ENCODE measurements around the gene PRKCA.

The PRKCA gene

GRCh38 chr17:66438101-66438500 lies 135.7 kb downstream of the PRKCA start:
- no peak for TF ChIP-seq TAF1 (IDR thresholded peaks at IDR 0.05; ENCODE audit: borderline replicate concordance, insufficient read depth, low read length)
- TF ChIP-seq REST (IDR thresholded peaks at IDR 0.05; ENCODE audit: insufficient read depth in 1 of 2, low read depth in 2 of 2, low read length in 2 of 2) = no peak
- TF ChIP-seq POLR2AphosphoS5 (IDR thresholded peaks at IDR 0.05; ENCODE audit: low read depth, low read length) = no peak

GRCh38 chr17:66441101-66441661 lies 138.8 kb downstream of the PRKCA start:
- TF ChIP-seq REST (IDR thresholded peaks at IDR 0.05; ENCODE audit: insufficient read depth in 1 of 2, low read depth in 2 of 2, low read length in 2 of 2) (no peak), POLR2AphosphoS5 (IDR thresholded peaks at IDR 0.05; ENCODE audit: low read depth, low read length) (no peak), SIN3A (IDR thresholded peaks at IDR 0.05; ENCODE audit: borderline replicate concordance, insufficient read depth, low read length) (no peak), TAF1 (IDR thresholded peaks at IDR 0.05; ENCODE audit: borderline replicate concordance, insufficient read depth, low read length) (no peak), FOXP2 (optimal IDR thresholded peaks at IDR 0.05; ENCODE audit: borderline replicate concordance, extremely low read depth, extremely low read length, insufficient read depth) (no peak)

GRCh38 chr17:66443166-66443565 lies 140.8 kb downstream of the PRKCA start:
- no peak for TF ChIP-seq FOXP2 (optimal IDR thresholded peaks at IDR 0.05; ENCODE audit: borderline replicate concordance, extremely low read depth, extremely low read length, insufficient read depth)
- no peak for TF ChIP-seq SIN3A (IDR thresholded peaks at IDR 0.05; ENCODE audit: borderline replicate concordance, insufficient read depth, low read length)

GRCh38 chr17:66443606-66444005 lies 141.2 kb downstream of the PRKCA start:
- no peak for TF ChIP-seq REST (IDR thresholded peaks at IDR 0.05; ENCODE audit: insufficient read depth in 1 of 2, low read depth in 2 of 2, low read length in 2 of 2)
- no peak for TF ChIP-seq TAF1 (IDR thresholded peaks at IDR 0.05; ENCODE audit: borderline replicate concordance, insufficient read depth, low read length)
- TF ChIP-seq SIN3A (IDR thresholded peaks at IDR 0.05; ENCODE audit: borderline replicate concordance, insufficient read depth, low read length) = no peak
- TF ChIP-seq POLR2AphosphoS5 (IDR thresholded peaks at IDR 0.05; ENCODE audit: low read depth, low read length) = no peak
- no peak for TF ChIP-seq FOXP2 (optimal IDR thresholded peaks at IDR 0.05; ENCODE audit: borderline replicate concordance, extremely low read depth, extremely low read length, insufficient read depth)

GRCh38 chr17:66444031-66444430 lies 141.6 kb downstream of the PRKCA start:
- TF ChIP-seq POLR2AphosphoS5 (IDR thresholded peaks at IDR 0.05; ENCODE audit: low read depth, low read length) (no peak), REST (IDR thresholded peaks at IDR 0.05; ENCODE audit: insufficient read depth in 1 of 2, low read depth in 2 of 2, low read length in 2 of 2) (no peak), SIN3A (IDR thresholded peaks at IDR 0.05; ENCODE audit: borderline replicate concordance, insufficient read depth, low read length) (no peak), TAF1 (IDR thresholded peaks at IDR 0.05; ENCODE audit: borderline replicate concordance, insufficient read depth, low read length) (no peak), FOXP2 (optimal IDR thresholded peaks at IDR 0.05; ENCODE audit: borderline replicate concordance, extremely low read depth, extremely low read length, insufficient read depth) (no peak)
